Measurements from ENCODE around the gene NQO2. TPM values are rescaled to one million over a fixed set of nuclear protein-coding genes. Genes with fewer than 3 reads are reported as not detected.

NQO2 gene
- total and polyA plus RNA-seq, 2 of the 13 experiments (the other 11 are each of a cell fraction or from before 2014, with no cell fraction given), result 32.2 to 56.5 TPM

DNA sequence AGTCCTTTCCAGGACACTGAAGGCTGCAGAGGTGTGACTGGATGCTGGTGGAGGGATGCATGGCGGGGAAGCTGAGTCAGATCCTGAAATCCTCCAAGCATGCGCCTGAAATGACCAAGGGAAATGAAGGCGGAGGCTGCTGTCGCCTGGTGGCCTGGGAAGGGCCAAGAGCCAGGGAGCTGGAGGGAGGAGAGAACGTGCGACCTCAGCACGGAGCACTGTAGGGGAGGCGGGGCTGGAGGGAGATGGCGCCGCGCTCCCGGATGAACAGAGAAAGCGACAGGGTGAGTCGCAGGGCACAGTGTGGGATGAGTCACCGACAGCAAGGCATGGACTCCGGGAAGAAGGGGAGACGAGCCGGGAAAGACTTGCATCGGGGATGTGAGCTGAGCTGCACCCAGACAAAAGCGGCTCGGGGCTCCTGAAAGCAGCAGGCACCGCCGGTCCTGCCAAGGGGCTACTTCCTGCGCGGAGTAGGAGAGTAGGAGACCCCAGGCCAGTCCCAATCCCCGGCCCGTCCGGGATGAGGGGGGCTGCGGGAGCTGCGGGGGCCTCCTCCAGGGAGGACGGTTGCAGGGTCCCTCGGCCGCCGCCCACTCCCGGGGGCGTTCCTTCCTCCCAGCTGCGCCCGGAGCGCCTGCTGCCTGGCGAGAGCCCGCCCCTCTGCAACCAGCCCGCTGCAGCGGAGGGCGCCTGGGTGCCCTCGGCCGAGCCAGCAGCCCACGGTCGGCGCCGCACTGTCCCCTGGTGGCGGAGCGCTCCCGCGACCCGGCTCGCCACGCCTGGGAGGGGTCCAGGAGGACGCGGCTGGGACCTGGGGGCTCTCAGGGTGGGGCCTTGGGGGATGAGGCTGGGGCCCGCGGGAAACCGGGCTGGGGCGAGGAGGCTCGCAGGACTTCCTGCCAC is 11.0 kb upstream of the NQO2 start (continued):
- TF ChIP-seq ZNF781 (CRISPR knock-in tag; IDR thresholded peaks at IDR 0.05; ENCODE audit: borderline replicate concordance, not compliant biosample characterization), result peak; percentile 79
- TF ChIP-seq, protein P1, sequence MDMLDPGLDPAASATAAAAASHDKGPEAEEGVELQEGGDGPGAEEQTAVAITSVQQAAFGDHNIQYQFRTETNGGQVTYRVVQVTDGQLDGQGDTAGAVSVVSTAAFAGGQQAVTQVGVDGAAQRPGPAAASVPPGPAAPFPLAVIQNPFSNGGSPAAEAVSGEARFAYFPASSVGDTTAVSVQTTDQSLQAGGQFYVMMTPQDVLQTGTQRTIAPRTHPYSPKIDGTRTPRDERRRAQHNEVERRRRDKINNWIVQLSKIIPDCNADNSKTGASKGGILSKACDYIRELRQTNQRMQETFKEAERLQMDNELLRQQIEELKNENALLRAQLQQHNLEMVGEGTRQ (IDR thresholded peaks at IDR 0.05; ENCODE audit: low read depth, low read length), result no peak
- TF ChIP-seq, protein P1 (CRISPR knock-in tag; IDR thresholded peaks at IDR 0.05; ENCODE audit: borderline replicate concordance), result no peak
- TF ChIP-seq HMG20B (CRISPR knock-in tag; conservative IDR thresholded peaks at IDR 0.05), result no peak; the same call in none of the 2 replicates
- TF ChIP-seq SUZ12 (IDR thresholded peaks at IDR 0.05; ENCODE audit: low read depth, low read length), result no peak
- TF ChIP-seq ZNF678 (CRISPR knock-in tag; IDR thresholded peaks at IDR 0.05), result no peak; the same call in 1 of the 2 replicates
- TF ChIP-seq ARNT (IDR thresholded peaks at IDR 0.05), result no peak
- TF ChIP-seq ZNF788 (CRISPR knock-in tag; IDR thresholded peaks at IDR 0.05; ENCODE audit: borderline replicate concordance), result peak; percentile 95
- TF ChIP-seq, protein P2, sequence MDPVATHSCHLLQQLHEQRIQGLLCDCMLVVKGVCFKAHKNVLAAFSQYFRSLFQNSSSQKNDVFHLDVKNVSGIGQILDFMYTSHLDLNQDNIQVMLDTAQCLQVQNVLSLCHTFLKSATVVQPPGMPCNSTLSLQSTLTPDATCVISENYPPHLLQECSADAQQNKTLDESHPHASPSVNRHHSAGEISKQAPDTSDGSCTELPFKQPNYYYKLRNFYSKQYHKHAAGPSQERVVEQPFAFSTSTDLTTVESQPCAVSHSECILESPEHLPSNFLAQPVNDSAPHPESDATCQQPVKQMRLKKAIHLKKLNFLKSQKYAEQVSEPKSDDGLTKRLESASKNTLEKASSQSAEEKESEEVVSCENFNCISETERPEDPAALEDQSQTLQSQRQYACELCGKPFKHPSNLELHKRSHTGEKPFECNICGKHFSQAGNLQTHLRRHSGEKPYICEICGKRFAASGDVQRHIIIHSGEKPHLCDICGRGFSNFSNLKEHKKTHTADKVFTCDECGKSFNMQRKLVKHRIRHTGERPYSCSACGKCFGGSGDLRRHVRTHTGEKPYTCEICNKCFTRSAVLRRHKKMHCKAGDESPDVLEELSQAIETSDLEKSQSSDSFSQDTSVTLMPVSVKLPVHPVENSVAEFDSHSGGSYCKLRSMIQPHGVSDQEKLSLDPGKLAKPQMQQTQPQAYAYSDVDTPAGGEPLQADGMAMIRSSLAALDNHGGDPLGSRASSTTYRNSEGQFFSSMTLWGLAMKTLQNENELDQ (CRISPR knock-in tag; IDR thresholded peaks at IDR 0.05; ENCODE audit: borderline replicate concordance), result no peak
- peak; percentile 60 for TF ChIP-seq REL (CRISPR knock-in tag; conservative IDR thresholded peaks at IDR 0.05)
- TF ChIP-seq, protein P3, sequence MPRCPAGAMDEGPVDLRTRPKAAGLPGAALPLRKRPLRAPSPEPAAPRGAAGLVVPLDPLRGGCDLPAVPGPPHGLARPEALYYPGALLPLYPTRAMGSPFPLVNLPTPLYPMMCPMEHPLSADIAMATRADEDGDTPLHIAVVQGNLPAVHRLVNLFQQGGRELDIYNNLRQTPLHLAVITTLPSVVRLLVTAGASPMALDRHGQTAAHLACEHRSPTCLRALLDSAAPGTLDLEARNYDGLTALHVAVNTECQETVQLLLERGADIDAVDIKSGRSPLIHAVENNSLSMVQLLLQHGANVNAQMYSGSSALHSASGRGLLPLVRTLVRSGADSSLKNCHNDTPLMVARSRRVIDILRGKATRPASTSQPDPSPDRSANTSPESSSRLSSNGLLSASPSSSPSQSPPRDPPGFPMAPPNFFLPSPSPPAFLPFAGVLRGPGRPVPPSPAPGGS (CRISPR knock-in tag; IDR thresholded peaks at IDR 0.05), result peak; percentile 47; the same call in 1 of the 2 replicates
- no peak for TF ChIP-seq ZNF577 (CRISPR knock-in tag; IDR thresholded peaks at IDR 0.05; ENCODE audit: borderline replicate concordance, low read depth)
- TF ChIP-seq, protein P4, sequence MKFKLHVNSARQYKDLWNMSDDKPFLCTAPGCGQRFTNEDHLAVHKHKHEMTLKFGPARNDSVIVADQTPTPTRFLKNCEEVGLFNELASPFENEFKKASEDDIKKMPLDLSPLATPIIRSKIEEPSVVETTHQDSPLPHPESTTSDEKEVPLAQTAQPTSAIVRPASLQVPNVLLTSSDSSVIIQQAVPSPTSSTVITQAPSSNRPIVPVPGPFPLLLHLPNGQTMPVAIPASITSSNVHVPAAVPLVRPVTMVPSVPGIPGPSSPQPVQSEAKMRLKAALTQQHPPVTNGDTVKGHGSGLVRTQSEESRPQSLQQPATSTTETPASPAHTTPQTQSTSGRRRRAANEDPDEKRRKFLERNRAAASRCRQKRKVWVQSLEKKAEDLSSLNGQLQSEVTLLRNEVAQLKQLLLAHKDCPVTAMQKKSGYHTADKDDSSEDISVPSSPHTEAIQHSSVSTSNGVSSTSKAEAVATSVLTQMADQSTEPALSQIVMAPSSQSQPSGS (CRISPR knock-in tag; IDR thresholded peaks at IDR 0.05), result peak; percentile 18; the same call in 1 of the 2 replicates
- no peak; the same call in 1 of the 2 replicates for TF ChIP-seq TBP (CRISPR knock-in tag; IDR thresholded peaks at IDR 0.05)
- TF ChIP-seq, protein P5, sequence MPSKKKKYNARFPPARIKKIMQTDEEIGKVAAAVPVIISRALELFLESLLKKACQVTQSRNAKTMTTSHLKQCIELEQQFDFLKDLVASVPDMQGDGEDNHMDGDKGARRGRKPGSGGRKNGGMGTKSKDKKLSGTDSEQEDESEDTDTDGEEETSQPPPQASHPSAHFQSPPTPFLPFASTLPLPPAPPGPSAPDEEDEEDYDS (CRISPR knock-in tag; IDR thresholded peaks at IDR 0.05), result peak; percentile 82
- TF ChIP-seq, protein P6, sequence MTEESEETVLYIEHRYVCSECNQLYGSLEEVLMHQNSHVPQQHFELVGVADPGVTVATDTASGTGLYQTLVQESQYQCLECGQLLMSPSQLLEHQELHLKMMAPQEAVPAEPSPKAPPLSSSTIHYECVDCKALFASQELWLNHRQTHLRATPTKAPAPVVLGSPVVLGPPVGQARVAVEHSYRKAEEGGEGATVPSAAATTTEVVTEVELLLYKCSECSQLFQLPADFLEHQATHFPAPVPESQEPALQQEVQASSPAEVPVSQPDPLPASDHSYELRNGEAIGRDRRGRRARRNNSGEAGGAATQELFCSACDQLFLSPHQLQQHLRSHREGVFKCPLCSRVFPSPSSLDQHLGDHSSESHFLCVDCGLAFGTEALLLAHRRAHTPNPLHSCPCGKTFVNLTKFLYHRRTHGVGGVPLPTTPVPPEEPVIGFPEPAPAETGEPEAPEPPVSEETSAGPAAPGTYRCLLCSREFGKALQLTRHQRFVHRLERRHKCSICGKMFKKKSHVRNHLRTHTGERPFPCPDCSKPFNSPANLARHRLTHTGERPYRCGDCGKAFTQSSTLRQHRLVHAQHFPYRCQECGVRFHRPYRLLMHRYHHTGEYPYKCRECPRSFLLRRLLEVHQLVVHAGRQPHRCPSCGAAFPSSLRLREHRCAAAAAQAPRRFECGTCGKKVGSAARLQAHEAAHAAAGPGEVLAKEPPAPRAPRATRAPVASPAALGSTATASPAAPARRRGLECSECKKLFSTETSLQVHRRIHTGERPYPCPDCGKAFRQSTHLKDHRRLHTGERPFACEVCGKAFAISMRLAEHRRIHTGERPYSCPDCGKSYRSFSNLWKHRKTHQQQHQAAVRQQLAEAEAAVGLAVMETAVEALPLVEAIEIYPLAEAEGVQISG (CRISPR knock-in tag; IDR thresholded peaks at IDR 0.05), result peak; percentile 76
- peak; percentile 36; the same call in 1 of the 2 replicates for TF ChIP-seq ZNF510 (CRISPR knock-in tag; IDR thresholded peaks at IDR 0.05; ENCODE audit: low read depth)
